CD4-positive, alpha-beta T cell treated with Interleukin-4 for 1 hour (primary cell): ENCODE data around the gene CBX4.
"Not testable (repeated sequence)": the region's sequence is repeated elsewhere in the genome, so short reads cannot be mapped to it uniquely, and the experiment has no call there.

Source experiments
- DNase-seq, 2 donors: peaks; one replicate each; pipeline ENCODE4 v3.0.0-alpha.2; 2020 to 2022

Gene CBX4

GRCh38 chr17:79859676-79860615 is 20.7 kb upstream of the CBX4 start:
- no peak for DNase-seq

DNA sequence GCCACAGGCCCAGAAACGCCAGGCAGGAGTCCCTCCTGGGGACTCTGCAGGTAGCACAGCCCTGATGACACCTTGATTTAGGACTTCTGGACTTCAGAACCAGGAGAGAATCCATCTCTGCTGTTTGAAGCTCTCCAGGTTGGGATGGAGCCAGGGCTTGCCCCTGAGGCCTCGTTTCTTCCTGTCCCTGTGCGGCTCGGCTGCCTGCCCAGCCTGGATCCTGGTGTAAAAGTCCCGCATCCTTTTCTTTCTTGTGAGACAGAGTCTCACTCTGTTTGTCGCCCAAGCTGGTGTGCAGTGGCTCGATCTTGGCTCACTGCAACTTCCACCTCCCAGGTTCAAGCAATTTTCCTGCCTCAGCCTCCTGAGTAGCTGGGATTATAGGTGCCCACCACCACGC is 17.9 kb upstream of the CBX4 start:
- no peak for DNase-seq

- no peak for DNase-seq
Observed at GRCh38 chr17:79855331-79856124, 16.3 kb upstream of the CBX4 start.

- DNase-seq, result no peak
Observed at GRCh38 chr17:79854080-79855060, 15.1 kb upstream of the CBX4 start.

DNA sequence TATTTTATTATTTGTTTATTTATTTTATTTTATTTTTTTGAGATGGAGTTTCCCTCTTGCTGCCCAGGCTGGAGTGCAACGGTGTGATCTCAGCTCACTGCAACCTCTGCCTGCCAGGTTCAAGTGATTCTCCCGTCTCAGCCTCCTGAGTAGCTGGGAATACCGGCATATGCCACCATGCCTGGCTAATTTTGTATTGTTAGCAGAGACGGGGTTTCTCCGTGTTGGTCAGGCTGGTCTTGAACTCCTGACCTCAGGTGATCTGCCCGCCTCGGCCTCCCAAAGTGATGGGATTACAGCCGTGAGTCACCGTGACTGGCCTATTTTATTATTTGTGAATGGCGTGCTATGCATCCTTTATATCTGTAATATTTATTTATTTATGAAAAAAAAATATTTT is 13.9 kb upstream of the CBX4 start:
- DNase-seq, result not testable (repeated sequence)

GRCh38 chr17:79852748-79853147 is 13.5 kb upstream of the CBX4 start:
- no peak for DNase-seq

DNA sequence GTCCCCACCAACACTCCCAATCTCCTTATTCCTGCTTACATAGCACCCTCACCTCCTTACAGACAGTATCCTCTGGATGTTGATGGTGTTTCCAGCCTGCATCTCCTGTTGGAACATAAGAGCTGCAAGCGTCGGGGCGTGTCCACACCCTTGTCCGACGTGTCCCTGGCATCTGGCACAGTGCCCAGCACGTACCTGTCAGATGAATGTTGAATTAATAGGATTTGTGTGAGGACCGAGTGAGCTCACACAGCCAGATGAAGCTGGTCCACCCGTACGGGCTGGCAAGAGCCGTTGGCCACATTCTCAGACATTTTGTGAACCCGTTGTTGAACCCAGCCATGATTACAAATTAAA is 12.2 kb upstream of the CBX4 start:
- no peak for DNase-seq

DNA sequence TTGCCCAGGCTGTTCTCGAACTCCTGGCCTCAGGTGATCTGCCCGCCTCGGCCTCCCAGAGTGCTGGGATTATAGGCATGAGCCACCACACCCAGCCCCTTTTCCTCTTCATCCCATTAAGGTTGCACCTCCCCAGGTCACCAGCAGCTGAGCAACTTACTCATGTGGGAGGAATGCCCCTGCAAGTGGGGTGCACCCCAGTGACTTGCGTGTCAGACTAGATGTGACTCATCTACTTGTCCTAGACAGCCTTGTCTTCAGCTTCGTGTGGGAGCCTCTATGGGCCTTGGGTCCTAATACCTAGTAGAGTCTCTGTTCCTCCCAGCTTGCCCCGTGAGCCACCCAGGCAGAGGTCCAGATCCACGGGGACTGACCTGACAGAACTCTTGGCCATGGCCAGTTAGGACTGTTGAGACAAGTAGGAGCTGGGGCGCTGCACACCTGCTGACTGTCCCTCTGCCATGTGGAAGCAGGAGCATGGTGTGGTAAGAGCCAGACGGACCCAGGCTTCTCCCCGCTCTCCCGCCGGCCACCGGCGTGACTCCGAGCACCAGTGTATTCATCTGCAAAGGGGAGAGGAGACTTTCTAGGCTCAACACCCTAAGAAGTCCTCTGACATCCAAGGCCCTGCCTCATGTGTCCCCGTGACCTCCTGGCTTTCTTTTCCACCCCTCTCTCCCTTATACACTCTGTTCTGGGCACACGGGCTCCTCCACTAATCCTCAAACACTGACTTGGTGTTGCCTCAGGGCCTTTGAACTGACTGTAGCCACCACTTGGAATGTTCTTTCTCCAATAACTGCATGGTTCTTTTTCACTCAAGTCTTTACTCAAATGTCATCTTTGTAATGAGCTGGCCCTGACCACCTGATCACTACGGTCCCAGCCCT is 11.6 kb upstream of the CBX4 start:
- DNase-seq, result no peak

- no peak for DNase-seq
Observed at GRCh38 chr17:79849953-79850352, 10.7 kb upstream of the CBX4 start.

DNA sequence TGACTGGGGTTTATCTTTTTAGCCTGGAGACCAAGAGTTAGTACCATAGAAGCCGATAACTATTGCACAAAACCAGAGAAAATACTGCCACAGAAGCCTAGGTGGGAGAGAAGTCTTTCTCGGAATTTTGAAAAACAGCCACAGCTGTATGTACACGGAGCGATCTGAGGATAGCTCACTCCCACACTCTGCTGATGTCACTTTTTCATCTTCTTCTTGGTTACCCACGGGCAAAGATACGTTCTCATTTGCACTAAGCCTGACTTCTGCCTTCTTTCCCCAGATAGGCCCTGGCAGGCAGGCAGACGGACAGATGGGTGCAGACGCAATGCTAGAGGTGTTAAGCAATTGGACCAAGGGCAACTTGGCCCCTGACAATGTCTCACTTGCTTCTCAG is 9.1 kb upstream of the CBX4 start:
- no peak for DNase-seq

- DNase-seq, result no peak
Observed at GRCh38 chr17:79847698-79848369, 8.6 kb upstream of the CBX4 start.

DNA sequence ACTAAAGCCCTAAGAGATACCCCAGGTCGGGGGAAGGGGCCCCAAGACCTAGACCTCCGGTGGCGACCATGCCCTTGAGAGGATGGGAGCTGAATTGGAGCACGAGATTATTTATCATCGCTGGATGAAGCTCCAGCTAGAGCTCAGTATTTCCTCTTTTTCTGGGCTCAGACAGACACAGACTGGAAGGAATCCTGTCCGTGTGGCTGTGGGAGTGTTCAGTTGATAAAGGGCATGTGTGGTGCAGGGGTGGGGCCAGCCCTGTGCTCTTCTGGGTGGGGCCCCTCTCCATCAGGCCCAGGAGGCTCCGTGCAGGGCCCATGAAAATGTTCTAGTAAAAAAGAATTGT is 6.3 kb upstream of the CBX4 start:
- no peak for DNase-seq

GRCh38 chr17:79844869-79845600 is 5.8 kb upstream of the CBX4 start:
- DNase-seq, result peak; percentile 28 to 49

- no peak for DNase-seq
Observed at GRCh38 chr17:79843816-79844800, 4.9 kb upstream of the CBX4 start.

- no peak for DNase-seq
Observed at GRCh38 chr17:79843474-79843815, 4.2 kb upstream of the CBX4 start.

GRCh38 chr17:79842656-79843473 is 3.6 kb upstream of the CBX4 start:
- peak in 1 of 2 donors; percentile 50 for DNase-seq

GRCh38 chr17:79842136-79842655 is 3.0 kb upstream of the CBX4 start:
- no peak for DNase-seq
